Glutamatergic neuron (in vitro differentiated cells): ENCODE results near the gene PAK3. TPM values are rescaled to one million over a fixed set of nuclear protein-coding genes. Genes with fewer than 3 reads are reported as not detected.

Source experiments
- DNase-seq: peaks from one replicate; pipeline ENCODE4 v3.0.0; 2022
- H3K27ac Mint-ChIP-seq: one replicate; pipeline ENCODE4 v1.8.0; 2020; ENCODE audit warnings: mild to moderate bottlenecking, mixed read lengths, inconsistent platforms; ENCODE audit not compliant: unreplicated experiment
- H3K27me3 Mint-ChIP-seq: one replicate; pipeline ENCODE4 v1.8.0; 2020; ENCODE audit warnings: mild to moderate bottlenecking, moderate library complexity, mixed read lengths, inconsistent platforms; ENCODE audit not compliant: unreplicated experiment
- H3K36me3 Mint-ChIP-seq: one replicate; pipeline ENCODE4 v1.8.0; 2020; ENCODE audit warnings: mild to moderate bottlenecking, mixed read lengths, inconsistent platforms; ENCODE audit not compliant: unreplicated experiment
- H3K4me1 Mint-ChIP-seq: one replicate; pipeline ENCODE4 v1.8.0; 2020; ENCODE audit warnings: mild to moderate bottlenecking, low read depth, mixed read lengths, inconsistent platforms; ENCODE audit not compliant: unreplicated experiment
- H3K4me3 Mint-ChIP-seq: one replicate; pipeline ENCODE4 v1.8.0; 2020; ENCODE audit warnings: mild to moderate bottlenecking, mixed read lengths, inconsistent platforms; ENCODE audit not compliant: unreplicated experiment
- H3K9me3 Mint-ChIP-seq: one replicate; pipeline ENCODE4 v1.8.0; 2020; ENCODE audit warnings: mild to moderate bottlenecking, moderate library complexity, mixed read lengths, inconsistent platforms; ENCODE audit not compliant: unreplicated experiment
- CTCF ChIP-seq: fragments of 200-600 bp; sonication (generic); IDR thresholded peaks from one replicate; pipeline ENCODE4 v1.5.0; 2021; ENCODE audit not compliant: partially characterized antibody, unreplicated experiment
- total RNA-seq: library from RNA; stranded (reverse); fragmentation: NEBNext Ultra II Directional; extraction: Animal tissue kit (Norgen Biotek cat#: 25700); gene quantifications from one replicate; pipeline ENCODE4 v1.2.1, GENCODE V29; 2021; ENCODE audit not compliant: unreplicated experiment

The PAK3 gene
- total RNA-seq, 1 donor from 2014 or later: 31.5 TPM

GRCh38 chrX:111083081-111083480 is 12.9 kb upstream of the PAK3 start:
- Mint-ChIP-seq H3K27ac (no peak overlapping the region), H3K36me3 (no peaks in the 10 kb centered on the region), H3K4me3 (no peak overlapping the region), H3K9me3 (no peaks in the 10 kb centered on the region), H3K4me1 (peaks cover 15% of the 10 kb centered on the region), H3K27me3 (no peaks in the 10 kb centered on the region)
- TF ChIP-seq CTCF: no peak
- no peak for DNase-seq

DNA sequence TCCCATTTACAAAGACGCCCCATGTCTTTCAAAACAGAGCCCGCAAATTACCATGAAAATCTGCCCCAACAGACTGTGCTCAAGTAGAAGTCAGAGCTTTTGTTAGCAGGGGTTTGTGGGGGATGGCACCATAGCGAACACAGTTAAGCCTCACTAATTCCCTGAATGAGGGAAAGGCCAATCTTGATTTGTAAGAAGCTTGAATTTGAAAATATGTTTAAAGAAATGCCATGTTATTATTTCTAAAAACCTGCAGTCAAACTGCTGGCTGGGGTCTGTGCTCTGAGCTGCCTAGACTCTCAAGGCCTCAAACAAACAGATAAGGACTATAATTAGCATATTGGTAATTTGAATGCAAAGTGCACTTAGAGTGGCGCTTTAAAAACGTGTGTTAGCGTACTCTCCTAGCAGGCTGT is 9.4 kb upstream of the PAK3 start:
- Mint-ChIP-seq H3K4me3 (no peak overlapping the region), H3K36me3 (no peaks in the 10 kb centered on the region), H3K27me3 (no peaks in the 10 kb centered on the region), H3K4me1 (peaks cover 15% of the 10 kb centered on the region), H3K9me3 (no peaks in the 10 kb centered on the region), H3K27ac (peak overlapping the region; percentile 48)
- no peak for TF ChIP-seq CTCF
- DNase-seq: no peak

- H3K4me3 Mint-ChIP-seq: no peak overlapping the region
- H3K9me3 Mint-ChIP-seq: no peaks in the 10 kb centered on the region
- peaks cover 15% of the 10 kb centered on the region for H3K4me1 Mint-ChIP-seq
- no peak for TF ChIP-seq CTCF
- H3K27ac Mint-ChIP-seq: no peak overlapping the region
- DNase-seq: no peak
- no peaks in the 10 kb centered on the region for H3K36me3 Mint-ChIP-seq
- no peaks in the 10 kb centered on the region for H3K27me3 Mint-ChIP-seq
Measured at GRCh38 chrX:111088628-111089027, 7.4 kb upstream of the PAK3 start.

GRCh38 chrX:111090458-111090857 is 5.5 kb upstream of the PAK3 start:
- no peak for DNase-seq
- H3K4me1 Mint-ChIP-seq: peaks cover 12% of the 10 kb centered on the region
- no peaks in the 10 kb centered on the region for H3K27me3 Mint-ChIP-seq
- no peak overlapping the region for H3K27ac Mint-ChIP-seq
- H3K9me3 Mint-ChIP-seq: no peaks in the 10 kb centered on the region
- no peak for TF ChIP-seq CTCF
- H3K4me3 Mint-ChIP-seq: no peak overlapping the region
- H3K36me3 Mint-ChIP-seq: no peaks in the 10 kb centered on the region

- peaks cover 4% of the 10 kb centered on the region for H3K27me3 Mint-ChIP-seq
- H3K4me1 Mint-ChIP-seq: peaks cover 11% of the 10 kb centered on the region
- peak; percentile 85 for TF ChIP-seq CTCF
- DNase-seq: peak; percentile 70
- peak overlapping the region; percentile 75 for H3K4me3 Mint-ChIP-seq
- no peak overlapping the region for H3K27ac Mint-ChIP-seq
- no peaks in the 10 kb centered on the region for H3K36me3 Mint-ChIP-seq
- H3K9me3 Mint-ChIP-seq: peaks cover 4% of the 10 kb centered on the region
Measured at GRCh38 chrX:111098874-111099273, 2.9 kb downstream of the PAK3 start.
